Spleen (tissue), 7 donors: Measurements from ENCODE around the gene MFAP2.
"Not testable (repeated sequence)": the region's sequence is repeated elsewhere in the genome, so short reads cannot be mapped to it uniquely, and the experiment has no call there.

Experiments used
- CTCF ChIP-seq, 11 experiments: fragments of 200-600 bp in 7 of 11; fragments of 450-650 bp in 4 of 11; sonication (generic) in 4 of 11; IDR thresholded peaks in 8 of 11; conservative IDR thresholded peaks in 3 of 11; 1 replicate in 7 of 11; 2 replicates in 4 of 11; pipeline versions ENCODE4 v1.4.0 to v1.8.0; 2016 to 2021; ENCODE audit warnings: antibody characterized with exemption in 11 of 11, inconsistent platforms in 4 of 11, mild to moderate bottlenecking in 1 of 11
- POLR2A ChIP-seq, 3 donors: fragments of 450-650 bp; IDR thresholded peaks; one replicate each; pipeline ENCODE4 v1.5.1; 2017; ENCODE audit warnings: antibody characterized with exemption in 3 of 3, mild to moderate bottlenecking in 1 of 3
- POLR2AphosphoS5 ChIP-seq, 3 donors: sonication (generic); formaldehyde crosslinking; IDR thresholded peaks; one replicate each; pipeline ENCODE4 v1.5.1; 2017; ENCODE audit warnings: antibody characterized with exemption in 3 of 3
- donor health status: DM: no; HTN: no; CAD: no; lungs with moderate emphysema.
- donor health status: DM: no; HTN: no; CAD: no.
- donor health status: DM: no; HTN: no; CAD: no.

GRCh38 chr1:16948282-16948891 lies 32.0 kb downstream of the MFAP2 start:
- not testable (repeated sequence) for TF ChIP-seq CTCF (IDR thresholded peaks at IDR 0.05 in 8 of 11, conservative IDR thresholded peaks at IDR 0.05 in 3 of 11); POLR2AphosphoS5 (IDR thresholded peaks at IDR 0.05); POLR2A (IDR thresholded peaks at IDR 0.05)
